ENCODE measurements around the gene NALCN.

Gene NALCN

DNA sequence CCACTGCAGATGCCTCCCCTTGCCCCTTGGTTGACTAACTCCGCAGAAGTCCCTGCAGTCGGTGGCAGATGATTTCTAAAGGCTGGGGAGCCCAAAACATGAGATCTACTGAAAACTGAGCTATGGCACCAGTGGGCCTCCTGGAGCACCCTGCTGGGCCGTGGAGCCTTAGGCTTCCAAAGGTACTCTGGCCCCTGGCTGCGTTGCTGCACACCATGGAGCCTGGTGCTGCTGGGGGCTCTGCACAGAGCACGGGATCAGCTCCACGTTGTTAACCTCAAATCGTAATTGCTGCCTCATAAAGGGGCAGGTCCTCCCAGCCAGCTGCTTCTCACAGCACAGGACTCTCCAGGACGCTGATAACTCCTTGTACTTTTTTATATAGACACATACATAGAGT lies 357.5 kb downstream of the NALCN start:
- H3K36me3 ChIP-seq (replicated peaks), result no peaks in the 10 kb centered on the region
- H3K27me3 ChIP-seq (replicated peaks), result no peaks in the 10 kb centered on the region
- DNase-seq, result no peak
- no peak for TF ChIP-seq CTCF (IDR thresholded peaks at IDR 0.05; ENCODE audit: low read depth, low read length, missing control alignments)
- in situ Hi-C loops (cut with HindIII; ENCODE audit: low pct_ligation_motif_present, low sequenced_read_pairs), result no loop called here
- no peak overlapping the region for H3K27ac ChIP-seq
- no peak overlapping the region for H3K4me3 ChIP-seq (ENCODE audit: low read depth, low read length)

DNA sequence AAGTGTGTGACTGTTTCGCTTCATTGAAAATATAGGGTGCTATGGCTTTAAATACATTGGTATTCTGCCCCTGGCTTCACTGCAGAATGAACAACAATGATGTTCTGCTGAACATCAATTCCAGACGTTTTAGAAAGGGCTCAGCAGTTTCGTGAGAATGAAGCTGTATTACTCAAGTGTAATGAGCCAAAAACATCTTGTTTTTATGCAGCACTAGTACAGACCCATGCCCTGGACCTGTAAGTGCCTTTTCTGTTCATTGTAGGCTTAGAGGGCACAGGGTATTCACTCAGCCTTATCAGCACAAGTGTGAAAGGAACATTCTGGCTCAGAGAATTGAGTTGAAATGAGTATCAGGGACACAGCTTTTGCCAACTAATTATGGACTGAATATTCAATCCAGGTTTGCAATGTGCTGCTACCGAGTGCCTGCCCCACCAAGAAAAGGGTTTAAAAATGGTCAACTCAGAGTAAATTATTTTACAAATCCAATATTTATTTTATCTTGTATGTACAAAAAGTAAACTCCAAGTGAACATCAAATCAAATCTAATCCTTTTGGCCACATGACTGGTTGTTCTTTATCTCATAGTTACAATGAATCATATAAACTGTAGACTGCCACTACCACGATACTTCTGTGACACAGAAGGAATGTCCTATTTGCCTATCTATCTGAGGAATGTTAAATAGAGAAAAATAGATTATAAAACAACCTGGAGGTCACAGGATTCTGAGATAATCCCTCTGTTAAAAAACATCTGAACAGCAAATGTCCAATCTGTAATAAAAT lies 362.8 kb downstream of the NALCN start:
- H3K27ac ChIP-seq, result peak overlapping the region; percentile 23
- peak; percentile 20 for DNase-seq
- no peaks in the 10 kb centered on the region for H3K27me3 ChIP-seq (replicated peaks)
- no peak for TF ChIP-seq CTCF (IDR thresholded peaks at IDR 0.05; ENCODE audit: low read depth, low read length, missing control alignments)
- in situ Hi-C loops (cut with HindIII; ENCODE audit: low pct_ligation_motif_present, low sequenced_read_pairs), result no loop called here
- H3K36me3 ChIP-seq (replicated peaks), result no peaks in the 10 kb centered on the region
- H3K4me3 ChIP-seq (ENCODE audit: low read depth, low read length), result no peak overlapping the region

GRCh38 chr13:101049166-101049850 lies 367.0 kb downstream of the NALCN start:
- Histone ChIP-seq H3K27ac (no peak overlapping the region), H3K27me3 (replicated peaks) (no peaks in the 10 kb centered on the region), H3K4me3 (ENCODE audit: low read depth, low read length) (no peak overlapping the region), H3K36me3 (replicated peaks) (no peaks in the 10 kb centered on the region)
- TF ChIP-seq CTCF (IDR thresholded peaks at IDR 0.05; ENCODE audit: low read depth, low read length, missing control alignments), result no peak
- in situ Hi-C loops (cut with HindIII; ENCODE audit: low pct_ligation_motif_present, low sequenced_read_pairs), result no loop called here
- DNase-seq, result no peak

DNA sequence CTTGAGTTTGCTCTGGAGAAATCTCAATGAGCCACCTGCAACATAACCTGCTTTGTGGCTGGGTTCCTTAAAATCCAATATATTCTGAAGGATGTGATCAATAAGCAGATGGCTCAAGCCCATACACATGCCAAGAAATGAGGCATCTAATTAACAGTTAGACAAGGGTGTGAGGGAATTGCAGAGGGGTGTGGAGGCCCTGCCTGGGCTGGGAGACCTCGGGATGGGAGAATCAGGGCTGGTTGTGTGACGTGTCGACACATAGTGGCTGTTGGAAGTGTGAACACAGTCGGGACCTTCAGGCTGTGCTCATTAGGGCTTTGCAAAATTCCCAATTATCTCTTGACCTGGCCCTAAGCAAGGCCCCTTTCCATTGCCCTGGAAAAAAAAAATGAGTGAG lies 379.8 kb downstream of the NALCN start:
- in situ Hi-C loops (cut with HindIII; ENCODE audit: low pct_ligation_motif_present, low sequenced_read_pairs), result no loop called here
- no peaks in the 10 kb centered on the region for H3K27me3 ChIP-seq (replicated peaks)
- no peak for TF ChIP-seq CTCF (IDR thresholded peaks at IDR 0.05; ENCODE audit: low read depth, low read length, missing control alignments)

DNA sequence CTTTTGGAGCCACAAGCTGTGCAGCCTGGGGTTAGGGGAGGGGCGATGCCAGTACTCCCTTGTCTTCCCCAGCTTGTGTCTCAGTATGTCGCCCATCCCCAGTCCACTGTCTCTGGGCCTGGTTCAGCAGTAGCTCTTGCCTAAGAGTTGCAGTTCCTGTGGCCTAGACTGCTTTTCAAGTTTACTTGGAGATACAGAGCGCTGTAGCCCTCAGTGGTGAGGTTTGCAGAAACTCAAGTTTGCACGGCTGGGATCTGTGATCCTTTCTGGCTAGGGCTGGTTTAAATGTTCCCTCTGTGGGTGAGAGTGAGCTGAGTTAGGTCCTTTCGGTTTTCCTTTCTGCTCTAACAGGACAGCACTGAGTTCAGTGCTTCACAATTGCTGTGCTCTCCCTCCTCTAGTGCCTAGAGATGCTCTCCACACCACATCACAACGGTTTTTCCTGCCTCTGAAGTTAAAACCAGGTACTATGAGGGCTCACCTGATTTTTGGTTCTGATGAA lies 381.1 kb downstream of the NALCN start:
- H3K36me3 ChIP-seq (replicated peaks), result no peaks in the 10 kb centered on the region
- no peak overlapping the region for H3K27ac ChIP-seq
- TF ChIP-seq CTCF (IDR thresholded peaks at IDR 0.05; ENCODE audit: low read depth, low read length, missing control alignments), result no peak
- in situ Hi-C loops (cut with HindIII; ENCODE audit: low pct_ligation_motif_present, low sequenced_read_pairs), result no loop called here
- H3K4me3 ChIP-seq (ENCODE audit: low read depth, low read length), result no peak overlapping the region
- no peaks in the 10 kb centered on the region for H3K27me3 ChIP-seq (replicated peaks)
- DNase-seq, result no peak

More for the DNA sequence above, 379.8 kb downstream of the NALCN start:
- DNase-seq, result no peak
- Histone ChIP-seq H3K27ac (no peak overlapping the region), H3K4me3 (ENCODE audit: low read depth, low read length) (no peak overlapping the region), H3K36me3 (replicated peaks) (no peaks in the 10 kb centered on the region)

Measured in brain microvascular endothelial cell (primary cell).